NCI-H2196 (cell line): ENCODE results near the gene RFX8.

ENCODE experiments used
- DNase-seq: peaks from one replicate; lab custom pipeline; 2025; ENCODE audit not compliant: unreplicated experiment; lab: John Stamatoyannopoulos, UW

The RFX8 gene

GRCh38 chr2:101383016-101383541 is 91.8 kb downstream of the RFX8 start:
- no peak for DNase-seq

- no peak for DNase-seq
Observed at GRCh38 chr2:101382442-101382841, 92.5 kb downstream of the RFX8 start.

DNA sequence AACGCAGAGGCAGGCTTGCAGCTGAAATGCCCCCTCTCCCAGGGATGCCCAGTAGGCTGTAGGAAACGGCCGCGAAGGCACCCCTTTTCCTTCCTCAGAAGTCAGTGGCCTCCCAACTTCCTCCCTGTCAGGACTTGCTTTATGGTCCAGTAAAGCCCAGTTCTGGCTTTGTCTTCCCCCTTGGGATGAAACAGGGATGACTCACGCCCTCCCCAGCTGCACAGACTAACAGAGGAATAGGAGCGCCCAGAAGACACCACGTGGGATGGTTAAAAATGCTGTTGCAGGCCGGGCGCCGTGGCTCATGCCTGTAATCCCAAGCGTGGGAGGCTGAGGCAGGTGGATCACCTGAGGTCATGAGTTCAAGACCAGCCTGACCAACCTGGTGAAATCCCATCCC is 94.5 kb downstream of the RFX8 start:
- DNase-seq, result no peak

DNA sequence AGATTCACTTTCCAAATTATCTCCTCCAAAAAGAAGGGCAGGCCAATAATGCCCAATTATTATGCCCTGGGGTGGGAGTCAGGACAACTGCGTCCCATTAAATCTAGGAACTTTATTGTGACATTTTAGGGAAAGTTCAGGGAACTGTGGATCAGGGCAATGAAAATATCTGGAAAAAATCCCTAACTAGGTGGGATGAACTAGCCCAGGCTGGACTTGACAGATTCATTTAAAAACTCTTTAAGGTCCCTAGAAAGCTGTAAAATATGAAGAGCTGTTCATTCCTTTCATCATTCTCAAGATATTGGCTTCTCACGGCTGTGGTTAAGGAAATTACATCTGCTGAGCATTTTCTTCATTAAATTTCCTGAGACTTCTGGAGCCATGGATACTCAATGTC is 95.8 kb downstream of the RFX8 start:
- no peak for DNase-seq

DNA sequence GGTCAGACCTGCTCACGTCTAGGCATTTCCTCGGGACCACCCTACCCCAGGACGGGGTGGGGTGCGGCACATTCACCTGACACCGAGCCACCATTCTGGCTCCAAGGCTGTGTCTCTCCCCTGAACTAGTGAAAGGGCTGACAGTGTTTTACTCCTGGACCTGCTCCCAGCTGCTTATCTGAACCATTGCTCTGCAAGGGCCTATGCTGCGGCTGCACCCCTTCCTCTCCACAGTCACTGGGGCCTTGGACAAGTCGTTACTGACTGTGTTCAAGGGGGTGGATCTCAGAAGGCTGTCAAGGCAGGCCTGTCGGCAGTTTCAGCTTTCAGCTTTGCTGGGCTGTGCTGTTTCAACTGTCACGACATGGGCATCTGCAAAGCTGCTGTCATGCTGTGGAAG is 99.3 kb downstream of the RFX8 start:
- no peak for DNase-seq

- no peak for DNase-seq
Observed at GRCh38 chr2:101374821-101375561, 99.9 kb downstream of the RFX8 start.

GRCh38 chr2:101372792-101373191 is 102.1 kb downstream of the RFX8 start:
- DNase-seq, result no peak

- no peak for DNase-seq
Observed at GRCh38 chr2:101371636-101372035, 103.3 kb downstream of the RFX8 start.

GRCh38 chr2:101369100-101369499 is 105.8 kb downstream of the RFX8 start:
- no peak for DNase-seq

DNA sequence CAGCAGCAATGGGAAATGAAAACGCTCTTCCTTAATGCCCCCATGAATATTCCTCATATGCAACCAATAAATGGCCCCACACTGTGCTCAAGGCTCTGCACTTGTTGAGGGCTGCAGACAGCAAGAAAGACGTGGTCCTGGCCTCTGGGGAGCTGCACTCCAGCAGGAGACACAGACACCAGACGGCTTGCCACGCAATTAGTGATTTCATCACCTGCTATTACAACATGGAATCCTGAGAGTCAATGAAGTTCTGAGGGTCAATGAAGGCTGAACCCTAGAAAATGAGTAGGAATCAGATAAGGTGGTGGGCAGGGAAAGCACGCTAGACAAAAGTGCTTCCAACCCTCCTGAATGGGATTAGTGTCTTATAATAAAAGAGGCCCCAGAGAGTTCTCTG is 106.5 kb downstream of the RFX8 start:
- DNase-seq, result no peak

DNA sequence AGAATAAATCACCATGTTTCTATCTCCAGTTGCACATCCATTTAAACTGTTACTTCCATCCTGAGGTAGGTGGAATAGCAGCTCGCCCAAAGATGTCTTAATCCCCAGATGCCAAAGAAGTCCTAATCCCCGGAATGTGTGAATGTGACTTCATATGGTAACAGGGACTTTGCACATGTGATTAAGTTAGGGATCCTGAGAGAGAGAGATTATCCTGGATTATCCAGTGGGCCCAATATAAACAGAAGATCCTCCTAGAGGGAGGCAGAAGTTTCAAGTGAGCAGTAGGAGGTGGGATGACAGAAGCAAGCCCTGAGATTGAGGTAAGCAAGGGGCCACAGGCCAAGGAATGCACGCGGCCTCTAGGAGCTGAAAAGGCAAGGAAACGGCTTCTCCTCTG is 107.4 kb downstream of the RFX8 start:
- no peak for DNase-seq

DNA sequence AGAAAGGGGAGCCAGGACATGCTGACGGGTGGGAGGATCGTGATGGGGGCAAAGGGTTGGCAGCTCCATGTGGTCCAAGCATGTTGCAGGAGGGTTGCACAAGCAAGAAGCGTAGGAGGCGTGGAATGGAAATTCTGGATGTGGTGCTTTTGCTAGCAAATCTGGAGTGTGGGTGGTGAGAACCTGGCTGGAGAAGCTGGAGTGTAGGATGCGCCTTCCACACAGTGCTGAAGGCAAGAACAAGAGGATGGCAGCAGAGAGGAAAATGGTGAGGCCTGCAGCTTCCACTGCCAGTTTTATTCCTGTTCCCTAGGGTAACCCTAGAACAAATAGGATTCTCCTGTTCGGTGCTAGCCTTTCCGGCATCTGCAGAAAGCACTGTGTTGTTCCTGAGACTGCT is 110.0 kb downstream of the RFX8 start:
- DNase-seq, result no peak

DNA sequence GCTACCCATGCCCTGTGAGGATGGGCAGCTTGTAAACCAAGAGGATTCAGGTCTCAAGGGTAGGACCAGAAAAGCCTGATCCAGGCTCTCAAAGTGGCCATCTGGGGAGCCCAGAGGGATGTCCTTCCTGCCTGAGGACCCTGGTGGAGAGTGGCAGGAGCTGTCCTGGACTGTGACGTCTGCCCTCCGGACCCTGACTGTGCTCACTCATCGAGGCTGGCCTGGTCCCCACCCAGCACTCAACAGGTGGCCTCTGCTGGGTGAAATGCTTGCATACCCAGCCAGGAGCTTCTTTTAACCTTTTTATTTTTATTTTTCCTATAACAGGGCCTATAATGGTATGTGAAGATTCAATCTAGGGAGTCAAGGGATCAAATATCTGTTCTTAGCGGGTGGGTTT is 112.1 kb downstream of the RFX8 start:
- no peak for DNase-seq

DNA sequence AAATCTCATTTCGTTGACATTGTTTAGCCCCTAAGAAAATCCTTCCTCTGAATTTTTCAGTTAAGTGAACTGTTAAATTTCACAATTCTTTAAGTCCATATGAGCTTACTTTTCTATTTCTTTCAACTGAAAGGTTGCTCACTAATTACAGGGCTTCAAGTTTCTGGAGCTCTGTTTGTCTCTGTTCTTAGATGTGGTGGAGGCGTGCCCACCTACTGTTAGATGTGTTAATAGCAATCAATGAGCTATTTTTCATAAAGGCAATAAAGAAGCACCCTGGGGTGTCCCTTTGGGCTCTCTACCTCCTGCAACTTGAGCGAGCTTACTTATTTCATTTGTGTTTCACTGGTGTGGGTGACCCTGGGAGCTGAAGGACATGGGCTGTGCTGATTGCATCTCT is 112.6 kb downstream of the RFX8 start:
- no peak for DNase-seq

- no peak for DNase-seq
Observed at GRCh38 chr2:101361522-101361921, 113.4 kb downstream of the RFX8 start.

GRCh38 chr2:101361121-101361520 is 113.8 kb downstream of the RFX8 start:
- no peak for DNase-seq

GRCh38 chr2:101360232-101360631 is 114.7 kb downstream of the RFX8 start:
- no peak for DNase-seq

GRCh38 chr2:101359410-101359954 is 115.4 kb downstream of the RFX8 start:
- DNase-seq, result no peak

DNA sequence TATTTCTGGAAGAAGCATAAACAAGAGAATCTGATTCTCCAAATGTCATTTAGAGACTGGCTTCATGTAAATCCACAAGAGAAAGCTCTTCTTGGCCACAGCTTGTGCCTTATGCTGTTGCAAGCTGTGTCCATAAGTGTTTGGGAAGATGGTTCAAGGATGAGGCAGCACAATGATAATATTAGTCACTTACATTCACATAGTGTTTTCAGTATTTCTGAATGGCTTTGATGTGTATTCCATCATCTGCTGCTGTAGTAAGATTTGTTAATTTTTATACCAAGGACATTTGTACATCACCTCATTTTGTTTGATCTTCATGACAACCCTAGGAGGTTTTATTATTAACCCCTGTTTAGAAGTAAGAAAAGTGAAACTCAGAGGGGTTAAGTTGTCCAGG is 117.5 kb downstream of the RFX8 start:
- DNase-seq, result no peak

- DNase-seq, result no peak
Observed at GRCh38 chr2:101356521-101356920, 118.4 kb downstream of the RFX8 start.

- no peak for DNase-seq
Observed at GRCh38 chr2:101356055-101356454, 118.9 kb downstream of the RFX8 start.

GRCh38 chr2:101355401-101356054 is 119.4 kb downstream of the RFX8 start:
- DNase-seq, result no peak
